CD4-positive, alpha-beta T cell treated with Interleukin-2 at 100 ng/mL for 4 hours (primary cell): ENCODE measurements around the gene ITGA2.
"Not testable (repeated sequence)": the region's sequence is repeated elsewhere in the genome, so short reads cannot be mapped to it uniquely, and the experiment has no call there.

ENCODE experiments used
- DNase-seq: peaks from one replicate; pipeline ENCODE4 v3.0.0-alpha.2; 2020; ENCODE audit warnings: low spot score

The ITGA2 gene

GRCh38 chr5:52989025-52989780 is at the start of gene ITGA2:
Gene ITGA2 (plus strand): TSS chr5:52989352. CDS start chr5:52989469, 117 bp downstream.
- DNase-seq = peak; percentile 8

GRCh38 chr5:52943285-52943684 is 45.9 kb upstream of the ITGA2 start:
- no peak for DNase-seq

GRCh38 chr5:52943808-52944207 is 45.3 kb upstream of the ITGA2 start:
- no peak for DNase-seq

- DNase-seq = no peak
These were observed 44.1 kb upstream of the ITGA2 start for GRCh38 chr5:52945040-52945439.

- no peak for DNase-seq
These were observed 41.9 kb upstream of the ITGA2 start for GRCh38 chr5:52947208-52947607.

GRCh38 chr5:52947851-52948250 is 41.3 kb upstream of the ITGA2 start:
- no peak for DNase-seq

GRCh38 chr5:52948418-52949076 is 40.6 kb upstream of the ITGA2 start:
- DNase-seq = peak; percentile 77

GRCh38 chr5:52950686-52951085 is 38.5 kb upstream of the ITGA2 start:
- DNase-seq = no peak

GRCh38 chr5:52952483-52952882 is 36.7 kb upstream of the ITGA2 start:
- DNase-seq = no peak

GRCh38 chr5:52956014-52956413 is 33.1 kb upstream of the ITGA2 start:
- DNase-seq = no peak

- no peak for DNase-seq
These were observed 32.0 kb upstream of the ITGA2 start for GRCh38 chr5:52956915-52957747.

- no peak for DNase-seq
These were observed 27.9 kb upstream of the ITGA2 start for GRCh38 chr5:52961274-52961681.

GRCh38 chr5:52963636-52964035 is 25.5 kb upstream of the ITGA2 start:
- no peak for DNase-seq

GRCh38 chr5:52964138-52964537 is 25.0 kb upstream of the ITGA2 start:
- no peak for DNase-seq

GRCh38 chr5:52976157-52976556 is 13.0 kb upstream of the ITGA2 start:
- not testable (repeated sequence) for DNase-seq

GRCh38 chr5:52977264-52977897 is 11.8 kb upstream of the ITGA2 start:
- DNase-seq = no peak

- DNase-seq = no peak
These were observed 7.6 kb upstream of the ITGA2 start for GRCh38 chr5:52981507-52981906.

- DNase-seq = no peak
These were observed 5.2 kb upstream of the ITGA2 start for GRCh38 chr5:52983731-52984636.

GRCh38 chr5:52985306-52985705 is 3.8 kb upstream of the ITGA2 start:
- DNase-seq = no peak

- DNase-seq = peak; percentile 55
These were observed 1.3 kb upstream of the ITGA2 start for GRCh38 chr5:52987711-52988331.
